AG09319 (cell line): ENCODE data around the gene WDFY2.

ENCODE experiments used
- DNase-seq: peaks from one replicate; pipeline ENCODE4 v3.0.0-alpha.2; 2010; ENCODE audit warnings: low read depth; ENCODE audit errors: extremely low read depth
- CTCF ChIP-seq: IDR thresholded peaks from 2 replicates; pipeline ENCODE4 v1.5.1; 2011; ENCODE audit warnings: low read depth, mild to moderate bottlenecking, inconsistent platforms, low read length, moderate library complexity

Gene WDFY2

DNA sequence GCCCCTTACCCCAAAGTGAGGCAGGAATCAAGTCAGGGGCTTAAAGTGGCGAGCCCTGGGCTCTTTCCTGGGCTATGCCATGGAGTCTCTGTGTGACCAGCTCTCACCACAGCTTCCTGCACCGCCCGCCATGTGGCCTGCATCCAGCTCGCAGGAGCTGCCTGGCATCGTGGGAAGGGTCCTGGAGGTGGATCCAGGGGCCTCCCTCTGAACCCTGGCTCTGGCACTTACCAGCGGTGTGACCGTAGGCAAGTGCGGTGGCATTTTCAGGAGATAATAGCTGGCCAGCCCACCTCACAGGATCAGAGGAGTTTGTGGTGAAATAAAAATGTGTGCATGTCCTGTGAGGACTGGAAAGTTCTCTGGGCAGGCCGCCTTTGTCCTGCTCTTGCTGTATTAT lies 193.7 kb downstream of the WDFY2 start:
- no peak for DNase-seq
- TF ChIP-seq CTCF = no peak

DNA sequence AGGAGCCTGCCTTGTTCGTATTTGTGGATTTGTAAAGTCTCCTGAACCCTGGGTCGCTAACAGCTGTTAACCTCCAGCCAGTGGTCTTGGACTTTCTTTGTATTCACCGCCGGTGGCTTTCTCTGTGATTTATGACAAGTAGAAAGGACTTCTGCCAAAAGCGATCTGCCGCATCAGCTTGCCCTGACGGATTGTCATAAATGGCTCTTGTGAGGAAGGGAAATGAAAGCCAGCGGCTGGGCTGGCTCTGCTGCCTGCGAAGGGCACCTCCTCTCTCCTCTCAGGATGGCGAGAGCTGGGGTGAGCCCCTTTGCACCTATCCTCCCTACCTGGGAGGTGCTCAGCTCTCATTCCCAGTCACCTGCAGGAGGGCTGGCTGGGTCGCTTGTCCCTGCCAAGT lies 194.1 kb downstream of the WDFY2 start:
- DNase-seq = no peak
- TF ChIP-seq CTCF = no peak

- no peak for DNase-seq
- no peak for TF ChIP-seq CTCF
These were observed 195.8 kb downstream of the WDFY2 start for GRCh38 chr13:51780099-51780498.

DNA sequence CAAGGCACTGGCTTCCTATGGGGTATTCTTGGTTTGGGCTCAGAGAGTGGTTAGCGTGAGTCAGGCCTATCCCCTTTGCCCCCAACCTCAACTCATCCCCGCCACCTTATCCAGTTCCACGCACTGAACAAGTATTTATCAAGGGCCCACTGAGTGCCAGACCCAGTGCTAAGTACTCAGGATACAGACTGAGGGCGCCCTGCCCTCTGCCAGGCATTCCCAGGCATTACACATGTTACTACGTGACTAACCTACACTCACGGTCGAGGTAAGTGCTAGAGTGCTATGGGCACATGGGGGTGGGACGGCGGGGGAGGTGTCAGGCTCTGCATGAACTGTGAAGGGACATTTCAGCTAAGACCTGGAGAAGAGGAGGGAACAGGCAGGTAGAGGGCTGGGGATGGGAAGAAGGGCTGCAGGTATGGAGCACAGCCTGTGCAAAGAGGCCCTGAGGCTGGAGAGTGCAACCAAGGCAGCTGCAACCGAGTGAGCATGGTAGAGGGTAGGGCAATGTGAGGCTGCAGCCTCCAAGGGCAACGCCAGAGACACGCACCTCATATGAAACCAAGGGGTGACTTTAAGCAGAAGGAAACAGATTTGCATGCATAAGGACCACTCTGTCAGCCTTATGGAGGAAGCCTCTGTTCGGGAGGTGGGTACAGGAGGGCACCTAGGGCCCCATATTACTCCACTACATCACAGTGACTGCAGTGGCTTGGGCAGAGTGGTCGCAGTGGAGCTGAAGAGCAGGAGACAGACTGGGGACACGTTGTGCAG lies 197.2 kb downstream of the WDFY2 start:
- DNase-seq = no peak
- TF ChIP-seq CTCF = no peak; the same call in 1 of the 2 replicates

DNA sequence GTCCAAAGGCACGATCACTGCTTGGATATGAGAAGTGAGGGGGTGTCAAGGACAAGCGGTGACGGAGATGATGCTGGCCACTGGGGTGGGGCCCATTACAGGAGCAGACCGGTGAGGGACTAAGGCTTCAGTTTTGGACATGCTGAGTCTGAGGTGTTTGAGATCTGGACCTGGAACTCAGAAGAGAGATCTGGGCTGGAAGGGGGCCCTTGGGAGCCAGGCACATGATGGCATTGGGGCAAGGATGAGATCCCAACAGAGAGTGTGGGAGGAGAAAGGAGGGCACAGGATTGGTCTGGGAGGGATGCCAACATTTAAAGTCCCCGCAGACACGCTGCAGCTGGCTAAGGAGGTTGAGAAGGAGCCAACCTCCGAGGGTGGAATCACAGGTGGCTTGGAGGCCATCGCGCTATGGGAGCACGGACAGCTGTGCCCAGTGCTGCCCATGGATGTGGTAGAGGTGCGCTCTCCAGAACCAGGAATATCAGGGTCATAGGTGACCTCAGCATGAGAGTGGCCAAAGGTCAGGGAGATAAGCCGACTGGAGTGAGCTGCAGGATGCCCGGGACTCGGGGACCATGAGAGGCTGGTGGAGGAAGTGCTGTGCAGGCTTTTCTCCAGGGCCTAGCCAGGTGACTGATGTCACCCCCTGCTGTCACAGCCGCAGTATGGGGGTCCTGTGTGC lies 197.9 kb downstream of the WDFY2 start:
- no peak for DNase-seq
- TF ChIP-seq CTCF = no peak

DNA sequence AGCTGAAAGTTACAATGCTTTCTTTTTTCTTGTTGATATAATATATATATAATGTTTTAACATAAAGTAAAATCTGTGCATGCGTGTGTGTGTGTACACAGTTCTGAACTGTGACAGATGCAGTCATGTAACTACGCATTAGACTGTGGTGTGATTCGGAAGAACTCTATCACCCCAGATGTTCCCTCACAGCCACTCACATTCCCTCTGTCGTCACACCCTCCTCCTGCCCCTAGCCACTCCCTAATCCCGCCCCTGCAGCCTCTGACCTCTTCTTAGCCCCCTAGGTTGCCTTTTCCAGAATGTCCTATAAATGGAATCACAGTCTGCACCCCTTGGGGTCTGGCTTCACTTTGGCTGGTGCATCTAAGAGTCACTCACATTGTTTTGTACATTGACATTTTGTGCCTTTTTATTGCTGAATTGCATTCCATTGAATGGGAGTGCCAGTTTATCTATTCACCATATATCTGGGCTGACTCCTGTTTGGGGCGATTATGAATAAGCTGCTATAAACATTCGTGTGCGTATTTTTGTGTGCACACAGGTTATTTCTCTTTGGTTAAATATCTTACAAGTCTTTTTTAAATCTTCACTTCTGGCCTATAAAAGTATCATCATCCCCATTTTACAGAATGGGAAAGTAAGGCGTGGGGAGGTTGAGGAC lies 199.3 kb downstream of the WDFY2 start:
- no peak for TF ChIP-seq CTCF
- no peak for DNase-seq

GRCh38 chr13:51784097-51784496 lies 199.8 kb downstream of the WDFY2 start:
- DNase-seq = no peak
- no peak for TF ChIP-seq CTCF
